PFSK-1 (cell line): ENCODE results near the gene GNA14.

ENCODE experiments used
- FOXP2 ChIP-seq: optimal IDR thresholded peaks from 2 replicates; pipeline ENCODE3; 2011; ENCODE audit warnings: borderline replicate concordance, control low read depth, inconsistent platforms; ENCODE audit not compliant: insufficient read depth; ENCODE audit errors: extremely low read length, extremely low read depth
- POLR2AphosphoS5 ChIP-seq: IDR thresholded peaks from 2 replicates; pipeline ENCODE4 v1.6.1; 2012; ENCODE audit warnings: low read depth, mild to moderate bottlenecking, control low read depth, low read length, moderate library complexity
- REST ChIP-seq, 2 experiments: IDR thresholded peaks; 2 replicates each; pipeline versions ENCODE4 v1.6.1 to v1.8.0; 2011 to 2012; ENCODE audit warnings: low read depth in 2 of 2, low read length in 2 of 2, control low read depth in 1 of 2, inconsistent platforms in 1 of 2, mild to moderate bottlenecking in 1 of 2, moderate library complexity in 1 of 2; ENCODE audit not compliant: insufficient read depth in 1 of 2
- SIN3A ChIP-seq: IDR thresholded peaks from 2 replicates; pipeline ENCODE4 v1.6.1; 2012; ENCODE audit warnings: mild to moderate bottlenecking, low read length, moderate library complexity, borderline replicate concordance; ENCODE audit not compliant: insufficient read depth
- TAF1 ChIP-seq: IDR thresholded peaks from 2 replicates; pipeline ENCODE4 v1.6.1; 2012; ENCODE audit warnings: low read length, control low read depth, borderline replicate concordance; ENCODE audit not compliant: insufficient read depth

Gene GNA14

GRCh38 chr9:77546376-77546950 is 101.7 kb downstream of the GNA14 start:
- TF ChIP-seq SIN3A (no peak), FOXP2 (no peak), POLR2AphosphoS5 (no peak), REST (IDR thresholded peaks at IDR 0.05; ENCODE audit: insufficient read depth in 1 of 2, low read depth in 2 of 2, low read length in 2 of 2) (no peak), TAF1 (no peak)

GRCh38 chr9:77544546-77544945 is 103.6 kb downstream of the GNA14 start:
- TF ChIP-seq SIN3A: no peak

GRCh38 chr9:77543131-77543822 is 104.8 kb downstream of the GNA14 start:
- no peak for TF ChIP-seq REST (IDR thresholded peaks at IDR 0.05; ENCODE audit: insufficient read depth in 1 of 2, low read depth in 2 of 2, low read length in 2 of 2)

GRCh38 chr9:77541600-77541999 is 106.5 kb downstream of the GNA14 start:
- TF ChIP-seq FOXP2: no peak

- no peak for TF ChIP-seq POLR2AphosphoS5
- TF ChIP-seq REST (IDR thresholded peaks at IDR 0.05; ENCODE audit: insufficient read depth in 1 of 2, low read depth in 2 of 2, low read length in 2 of 2): no peak
- no peak for TF ChIP-seq FOXP2
- no peak for TF ChIP-seq SIN3A
- TF ChIP-seq TAF1: no peak
Observed at GRCh38 chr9:77541055-77541454, 107.1 kb downstream of the GNA14 start.

GRCh38 chr9:77534376-77535057 is 113.6 kb downstream of the GNA14 start:
- TF ChIP-seq TAF1: no peak
- TF ChIP-seq REST (IDR thresholded peaks at IDR 0.05; ENCODE audit: insufficient read depth in 1 of 2, low read depth in 2 of 2, low read length in 2 of 2): no peak
- no peak for TF ChIP-seq SIN3A
- TF ChIP-seq POLR2AphosphoS5: no peak
- TF ChIP-seq FOXP2: no peak
